HEK293 (cell line): ENCODE data around the gene NIP7.
"Not testable (repeated sequence)": the region's sequence is repeated elsewhere in the genome, so short reads cannot be mapped to it uniquely, and the experiment has no call there.

Experiments
- CTCF ChIA-PET: fragments of 350-600 bp; formaldehyde crosslinking; extraction: SDS; loops from one replicate; lab custom pipeline; 2021; ENCODE audit warnings: antibody characterized with exemption; lab: Yijun Ruan, JAX
- POLR2A ChIA-PET: fragments of 300-600 bp; formaldehyde crosslinking; extraction: SDS; loops from one replicate; lab custom pipeline; 2020; ENCODE audit warnings: antibody characterized with exemption, inconsistent platforms; lab: Yijun Ruan, JAX
- H3K27ac ChIP-seq: fragments of 200-500 bp; sonication (Bioruptor generic); 2 replicates; pipeline ENCODE4 v1.5.1; 2014; ENCODE audit warnings: low read depth, low read length, control low read depth, inconsistent platforms; ENCODE audit errors: extremely low read depth
- H3K36me3 ChIP-seq, 2 experiments: fragments of 200-500 bp in 1 of 2; sonication (Bioruptor generic) in 1 of 2; 1 replicate in 1 of 2; 2 replicates in 1 of 2; pipeline ENCODE4 v1.5.1; 2014 to 2017; ENCODE audit warnings: inconsistent platforms in 2 of 2, low read length in 2 of 2; ENCODE audit not compliant: control insufficient read depth in 2 of 2, insufficient read depth in 1 of 2
- H3K4me1 ChIP-seq: fragments of 200-500 bp; sonication (Bioruptor generic); 2 replicates; pipeline ENCODE4 v1.5.1; 2014; ENCODE audit warnings: mild to moderate bottlenecking, low read length, inconsistent platforms; ENCODE audit not compliant: control insufficient read depth, insufficient read depth
- H3K4me3 ChIP-seq: 2 replicates; pipeline ENCODE4 v1.5.1; 2011; ENCODE audit warnings: low read depth, mild to moderate bottlenecking, control low read depth, low read length, moderate library complexity
- H3K9me3 ChIP-seq: fragments of 200-500 bp; sonication (Bioruptor generic); 2 replicates; pipeline ENCODE4 v1.5.1; 2014; ENCODE audit warnings: low read depth, low read length, inconsistent platforms; ENCODE audit not compliant: control insufficient read depth, insufficient read depth
- FEZF1 ChIP-seq: fragments of 450-650 bp; formaldehyde crosslinking; IDR thresholded peaks from 2 replicates; pipeline ENCODE4 v1.5.1; 2016; ENCODE audit warnings: missing biosample characterization, missing genetic modification characterization
- KLF1 ChIP-seq: fragments of 450-650 bp; formaldehyde crosslinking; IDR thresholded peaks from 2 replicates; pipeline ENCODE4 v1.5.1; 2016; ENCODE audit warnings: missing biosample characterization, missing genetic modification characterization
- OVOL3 ChIP-seq: fragments of 450-650 bp; formaldehyde crosslinking; IDR thresholded peaks from 2 replicates; pipeline ENCODE4 v1.5.1; 2016; ENCODE audit warnings: missing biosample characterization, missing genetic modification characterization
- SCRT2 ChIP-seq: fragments of 450-650 bp; formaldehyde crosslinking; IDR thresholded peaks from 2 replicates; pipeline ENCODE4 v1.5.1; 2016; ENCODE audit warnings: missing biosample characterization, missing genetic modification characterization
- SP2 ChIP-seq: fragments of 450-650 bp; formaldehyde crosslinking; IDR thresholded peaks from 2 replicates; pipeline ENCODE4 v1.5.1; 2016; ENCODE audit warnings: missing biosample characterization, missing genetic modification characterization
- YY2 ChIP-seq: fragments of 450-650 bp; formaldehyde crosslinking; IDR thresholded peaks from 2 replicates; pipeline ENCODE4 v1.5.1; 2016; ENCODE audit warnings: missing biosample characterization, missing genetic modification characterization
- ZNF19 ChIP-seq: fragments of 450-650 bp; formaldehyde crosslinking; IDR thresholded peaks from 2 replicates; pipeline ENCODE4; 2016; ENCODE audit warnings: missing biosample characterization, missing genetic modification characterization, low read depth
- ZNF24 ChIP-seq: fragments of 450-650 bp; formaldehyde crosslinking; IDR thresholded peaks from 2 replicates; pipeline ENCODE4 v1.5.1; 2016; ENCODE audit warnings: missing biosample characterization, missing genetic modification characterization
- ZNF335 ChIP-seq: fragments of 450-650 bp; formaldehyde crosslinking; conservative IDR thresholded peaks from 2 replicates; pipeline ENCODE4 v1.5.1; 2016; ENCODE audit warnings: missing biosample characterization, missing genetic modification characterization
- ZNF394 ChIP-seq: fragments of 450-650 bp; formaldehyde crosslinking; IDR thresholded peaks from 2 replicates; pipeline ENCODE4 v1.5.1; 2016; ENCODE audit warnings: missing biosample characterization, missing genetic modification characterization, mild to moderate bottlenecking, moderate library complexity, borderline replicate concordance
- ZNF530 ChIP-seq: fragments of 450-650 bp; formaldehyde crosslinking; IDR thresholded peaks from 2 replicates; pipeline ENCODE4 v1.5.1; 2016; ENCODE audit warnings: low read depth, missing biosample characterization, missing genetic modification characterization
- ZNF571 ChIP-seq: fragments of 450-650 bp; formaldehyde crosslinking; IDR thresholded peaks from 2 replicates; pipeline ENCODE4 v1.5.0; 2017; ENCODE audit warnings: missing biosample characterization, missing genetic modification characterization
- TF ChIP-seq, protein P1 (sequence below): fragments of 450-650 bp; formaldehyde crosslinking; IDR thresholded peaks from 2 replicates; pipeline ENCODE4 v1.5.1; 2017; ENCODE audit warnings: missing biosample characterization, missing genetic modification characterization
- TF ChIP-seq, protein P2 (sequence below): fragments of 450-650 bp; formaldehyde crosslinking; IDR thresholded peaks from 2 replicates; pipeline ENCODE4 v1.5.1; 2016; ENCODE audit warnings: missing biosample characterization, missing genetic modification characterization, borderline replicate concordance
- TF ChIP-seq, protein P3 (sequence below): fragments of 450-650 bp; formaldehyde crosslinking; IDR thresholded peaks from 2 replicates; pipeline ENCODE4 v1.5.1; 2016; ENCODE audit warnings: missing biosample characterization, missing genetic modification characterization

The NIP7 gene

DNA sequence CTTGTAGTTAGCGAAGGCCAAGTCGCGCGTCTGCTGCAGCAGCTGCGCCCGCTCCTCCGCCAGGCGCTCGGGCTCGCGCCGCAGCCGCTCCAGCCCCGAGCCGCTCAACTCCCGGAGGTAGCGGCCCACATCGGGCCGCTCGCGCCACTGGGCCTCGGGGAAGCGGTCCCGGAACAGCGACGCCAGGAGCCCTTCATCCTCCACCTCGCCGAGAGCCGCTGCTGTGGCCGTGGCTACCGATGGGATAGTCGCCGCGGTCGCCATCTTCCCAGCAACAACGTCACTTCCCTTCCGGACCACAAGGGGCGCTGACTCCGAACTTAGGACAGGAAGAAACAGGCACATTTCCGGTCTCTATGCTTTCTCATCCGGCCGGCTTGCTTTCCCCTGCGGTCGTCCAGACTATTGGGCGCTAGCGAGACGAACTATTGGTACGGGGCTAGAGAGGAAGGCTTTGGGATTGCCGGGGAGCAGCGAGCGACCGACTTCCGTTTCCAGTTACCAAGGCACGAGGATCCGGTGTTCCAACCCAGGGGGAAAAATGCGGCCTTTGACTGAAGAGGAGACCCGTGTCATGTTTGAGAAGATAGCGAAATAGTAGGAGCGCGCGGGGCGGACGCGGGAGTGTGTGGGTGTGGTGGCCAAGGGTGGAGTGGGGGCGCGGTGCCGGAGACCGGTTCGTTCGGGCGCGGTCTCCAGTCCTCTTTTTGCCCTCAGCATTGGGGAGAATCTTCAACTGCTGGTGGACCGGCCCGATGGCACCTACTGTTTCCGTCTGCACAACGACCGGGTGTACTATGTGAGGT is at the start of gene NIP7, which contains the start of gene COG8 (continued):
- TF ChIP-seq, protein P1, sequence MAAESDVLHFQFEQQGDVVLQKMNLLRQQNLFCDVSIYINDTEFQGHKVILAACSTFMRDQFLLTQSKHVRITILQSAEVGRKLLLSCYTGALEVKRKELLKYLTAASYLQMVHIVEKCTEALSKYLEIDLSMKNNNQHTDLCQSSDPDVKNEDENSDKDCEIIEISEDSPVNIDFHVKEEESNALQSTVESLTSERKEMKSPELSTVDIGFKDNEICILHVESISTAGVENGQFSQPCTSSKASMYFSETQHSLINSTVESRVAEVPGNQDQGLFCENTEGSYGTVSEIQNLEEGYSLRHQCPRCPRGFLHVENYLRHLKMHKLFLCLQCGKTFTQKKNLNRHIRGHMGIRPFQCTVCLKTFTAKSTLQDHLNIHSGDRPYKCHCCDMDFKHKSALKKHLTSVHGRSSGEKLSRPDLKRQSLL (tag by site-specific recombination): peak; percentile 82; the same call in 1 of the 2 replicates
- TF ChIP-seq, protein P2, sequence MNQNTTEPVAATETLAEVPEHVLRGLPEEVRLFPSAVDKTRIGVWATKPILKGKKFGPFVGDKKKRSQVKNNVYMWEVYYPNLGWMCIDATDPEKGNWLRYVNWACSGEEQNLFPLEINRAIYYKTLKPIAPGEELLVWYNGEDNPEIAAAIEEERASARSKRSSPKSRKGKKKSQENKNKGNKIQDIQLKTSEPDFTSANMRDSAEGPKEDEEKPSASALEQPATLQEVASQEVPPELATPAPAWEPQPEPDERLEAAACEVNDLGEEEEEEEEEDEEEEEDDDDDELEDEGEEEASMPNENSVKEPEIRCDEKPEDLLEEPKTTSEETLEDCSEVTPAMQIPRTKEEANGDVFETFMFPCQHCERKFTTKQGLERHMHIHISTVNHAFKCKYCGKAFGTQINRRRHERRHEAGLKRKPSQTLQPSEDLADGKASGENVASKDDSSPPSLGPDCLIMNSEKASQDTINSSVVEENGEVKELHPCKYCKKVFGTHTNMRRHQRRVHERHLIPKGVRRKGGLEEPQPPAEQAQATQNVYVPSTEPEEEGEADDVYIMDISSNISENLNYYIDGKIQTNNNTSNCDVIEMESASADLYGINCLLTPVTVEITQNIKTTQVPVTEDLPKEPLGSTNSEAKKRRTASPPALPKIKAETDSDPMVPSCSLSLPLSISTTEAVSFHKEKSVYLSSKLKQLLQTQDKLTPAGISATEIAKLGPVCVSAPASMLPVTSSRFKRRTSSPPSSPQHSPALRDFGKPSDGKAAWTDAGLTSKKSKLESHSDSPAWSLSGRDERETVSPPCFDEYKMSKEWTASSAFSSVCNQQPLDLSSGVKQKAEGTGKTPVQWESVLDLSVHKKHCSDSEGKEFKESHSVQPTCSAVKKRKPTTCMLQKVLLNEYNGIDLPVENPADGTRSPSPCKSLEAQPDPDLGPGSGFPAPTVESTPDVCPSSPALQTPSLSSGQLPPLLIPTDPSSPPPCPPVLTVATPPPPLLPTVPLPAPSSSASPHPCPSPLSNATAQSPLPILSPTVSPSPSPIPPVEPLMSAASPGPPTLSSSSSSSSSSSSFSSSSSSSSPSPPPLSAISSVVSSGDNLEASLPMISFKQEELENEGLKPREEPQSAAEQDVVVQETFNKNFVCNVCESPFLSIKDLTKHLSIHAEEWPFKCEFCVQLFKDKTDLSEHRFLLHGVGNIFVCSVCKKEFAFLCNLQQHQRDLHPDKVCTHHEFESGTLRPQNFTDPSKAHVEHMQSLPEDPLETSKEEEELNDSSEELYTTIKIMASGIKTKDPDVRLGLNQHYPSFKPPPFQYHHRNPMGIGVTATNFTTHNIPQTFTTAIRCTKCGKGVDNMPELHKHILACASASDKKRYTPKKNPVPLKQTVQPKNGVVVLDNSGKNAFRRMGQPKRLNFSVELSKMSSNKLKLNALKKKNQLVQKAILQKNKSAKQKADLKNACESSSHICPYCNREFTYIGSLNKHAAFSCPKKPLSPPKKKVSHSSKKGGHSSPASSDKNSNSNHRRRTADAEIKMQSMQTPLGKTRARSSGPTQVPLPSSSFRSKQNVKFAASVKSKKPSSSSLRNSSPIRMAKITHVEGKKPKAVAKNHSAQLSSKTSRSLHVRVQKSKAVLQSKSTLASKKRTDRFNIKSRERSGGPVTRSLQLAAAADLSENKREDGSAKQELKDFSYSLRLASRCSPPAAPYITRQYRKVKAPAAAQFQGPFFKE (tag by site-specific recombination): no peak
- TF ChIP-seq KLF1 (tag by site-specific recombination) (peak; percentile 94), OVOL3 (tag by site-specific recombination) (no peak)

DNA sequence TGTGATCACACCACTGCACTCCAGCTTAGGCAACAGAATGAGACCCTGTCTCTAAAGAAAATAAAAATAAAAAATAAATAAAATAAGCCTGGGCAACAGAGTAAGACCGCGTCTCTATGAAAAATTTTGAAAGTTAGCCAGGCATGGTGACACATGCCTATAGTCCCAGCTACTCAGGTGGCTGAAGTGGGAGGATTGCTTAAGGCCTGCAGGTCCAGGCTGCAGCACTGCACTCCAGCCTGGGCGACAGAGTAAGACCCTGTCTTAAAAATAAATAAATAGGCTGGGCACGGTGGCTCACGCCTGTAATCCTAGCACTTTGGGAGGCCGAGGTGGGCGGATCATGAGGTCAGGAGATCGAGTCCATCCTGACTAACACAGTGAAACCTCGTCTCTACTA is 47.9 kb upstream of the NIP7 start:
- H3K27ac ChIP-seq, H3K4me3 ChIP-seq, POLR2A ChIA-PET, H3K4me1 ChIP-seq, H3K36me3 ChIP-seq, H3K9me3 ChIP-seq: not testable (repeated sequence)
- CTCF ChIA-PET: interaction anchor here (1.2 kb wide), 1 partner anchor 142 kb away, joined by 5 read pairs; no protein-coding TSS in a partner anchor

GRCh38 chr16:69293401-69293800 is 46.2 kb upstream of the NIP7 start:
- ChIA-PET POLR2A (no interaction called here), CTCF (interaction anchor here (1.6 kb wide), 1 partner anchor 143 kb away, joined by 7 read pairs; no protein-coding TSS in a partner anchor)
- H3K27ac ChIP-seq: no peak overlapping the region
- TF ChIP-seq FEZF1 (tag by site-specific recombination): 0 out of 2 replicates have a peak, but pooled peaks have one; percentile 11
- peak; percentile 48 for TF ChIP-seq YY2 (tag by site-specific recombination)
- TF ChIP-seq ZNF19: no peak
- TF ChIP-seq ZNF335: peak; percentile 44; the same call in 1 of the 2 replicates
- TF ChIP-seq, all 188 proteins: peak for 3
- Histone ChIP-seq H3K4me3 (no peak overlapping the region), H3K9me3 (no peaks in the 10 kb centered on the region), H3K4me1 (no peaks in the 10 kb centered on the region), H3K36me3 (peaks cover 0 to 8% of the 10 kb centered on the region in 2 experiments; a peak in 2 of 3 replicates)

DNA sequence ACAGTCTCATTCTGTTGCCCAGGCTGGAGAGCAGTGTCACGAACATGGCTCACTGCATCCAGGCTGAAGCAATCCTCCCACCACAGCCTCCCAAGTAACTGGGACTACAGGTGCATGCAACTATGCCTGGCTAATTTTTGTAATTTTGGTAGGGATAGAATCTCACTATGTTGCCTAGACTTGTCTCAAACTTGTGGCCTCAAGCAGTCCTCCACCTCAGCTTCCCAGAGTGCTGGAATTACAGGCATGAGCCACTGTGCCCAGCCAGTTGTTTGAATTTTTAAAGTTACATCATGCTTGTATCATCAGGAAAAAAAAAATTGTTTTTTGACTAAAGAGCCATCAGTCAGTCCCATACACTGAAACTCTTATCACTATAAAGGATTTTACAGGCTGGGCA is 45.5 kb upstream of the NIP7 start:
- no peaks in the 10 kb centered on the region for H3K4me1 ChIP-seq
- POLR2A ChIA-PET: no interaction called here
- no peak overlapping the region for H3K4me3 ChIP-seq
- H3K27ac ChIP-seq: no peak overlapping the region
- H3K36me3 ChIP-seq: peaks cover 0 to 8% of the 10 kb centered on the region in 2 experiments; a peak in 2 of 3 replicates
- no peaks in the 10 kb centered on the region for H3K9me3 ChIP-seq
- CTCF ChIA-PET: interaction anchor here (1.6 kb wide), 1 partner anchor 144 kb away, joined by 7 read pairs; no protein-coding TSS in a partner anchor
- TF ChIP-seq, protein P3, sequence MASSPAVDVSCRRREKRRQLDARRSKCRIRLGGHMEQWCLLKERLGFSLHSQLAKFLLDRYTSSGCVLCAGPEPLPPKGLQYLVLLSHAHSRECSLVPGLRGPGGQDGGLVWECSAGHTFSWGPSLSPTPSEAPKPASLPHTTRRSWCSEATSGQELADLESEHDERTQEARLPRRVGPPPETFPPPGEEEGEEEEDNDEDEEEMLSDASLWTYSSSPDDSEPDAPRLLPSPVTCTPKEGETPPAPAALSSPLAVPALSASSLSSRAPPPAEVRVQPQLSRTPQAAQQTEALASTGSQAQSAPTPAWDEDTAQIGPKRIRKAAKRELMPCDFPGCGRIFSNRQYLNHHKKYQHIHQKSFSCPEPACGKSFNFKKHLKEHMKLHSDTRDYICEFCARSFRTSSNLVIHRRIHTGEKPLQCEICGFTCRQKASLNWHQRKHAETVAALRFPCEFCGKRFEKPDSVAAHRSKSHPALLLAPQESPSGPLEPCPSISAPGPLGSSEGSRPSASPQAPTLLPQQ: no peak
- no peak for TF ChIP-seq ZNF530
- 0 out of 2 replicates have a peak, but pooled peaks have one; percentile 21 for TF ChIP-seq SCRT2 (tag by site-specific recombination)
- TF ChIP-seq ZNF571: no peak
- no peak for TF ChIP-seq ZNF24 (tag by site-specific recombination)
- TF ChIP-seq ZNF394 (tag by site-specific recombination): no peak
- TF ChIP-seq SP2 (tag by site-specific recombination): no peak

DNA sequence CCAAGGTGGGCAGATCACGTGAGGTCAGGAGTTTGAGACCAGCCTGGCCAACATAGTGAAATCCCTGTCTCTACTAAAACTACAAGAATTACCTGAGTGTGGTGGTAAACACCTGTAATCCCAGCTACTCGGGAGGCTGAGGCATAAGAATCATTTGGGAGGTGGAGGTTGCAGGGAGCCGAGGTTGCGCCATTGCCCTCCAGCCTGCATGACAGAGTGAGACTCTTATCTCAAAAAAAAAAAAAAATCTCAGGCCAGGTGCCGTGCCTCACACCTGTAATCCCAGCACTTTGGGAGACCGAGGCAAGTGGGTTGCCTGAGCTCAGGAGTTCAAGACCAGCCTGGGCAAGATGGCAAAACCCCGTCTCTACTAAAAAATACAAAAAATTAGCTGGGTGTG is 42.8 kb upstream of the NIP7 start:
- H3K4me3 ChIP-seq, H3K9me3 ChIP-seq, POLR2A ChIA-PET, H3K27ac ChIP-seq, H3K4me1 ChIP-seq: not testable (repeated sequence)
- H3K36me3 ChIP-seq: peaks cover 6 to 26% of the 10 kb centered on the region in 2 experiments; a peak in 2 of 3 replicates
- CTCF ChIA-PET: interaction anchor here (0.6 to 1.5 kb wide), 8 partner anchors 9 to 634 kb away, joined by 3 to 6 read pairs (median 4); no protein-coding TSS in a partner anchor
